Measurements from ENCODE around the gene TMEM82.
A peak's percentile ranks its signal among the peaks of the same experiment; 100 is the strongest.

The TMEM82 gene

DNA sequence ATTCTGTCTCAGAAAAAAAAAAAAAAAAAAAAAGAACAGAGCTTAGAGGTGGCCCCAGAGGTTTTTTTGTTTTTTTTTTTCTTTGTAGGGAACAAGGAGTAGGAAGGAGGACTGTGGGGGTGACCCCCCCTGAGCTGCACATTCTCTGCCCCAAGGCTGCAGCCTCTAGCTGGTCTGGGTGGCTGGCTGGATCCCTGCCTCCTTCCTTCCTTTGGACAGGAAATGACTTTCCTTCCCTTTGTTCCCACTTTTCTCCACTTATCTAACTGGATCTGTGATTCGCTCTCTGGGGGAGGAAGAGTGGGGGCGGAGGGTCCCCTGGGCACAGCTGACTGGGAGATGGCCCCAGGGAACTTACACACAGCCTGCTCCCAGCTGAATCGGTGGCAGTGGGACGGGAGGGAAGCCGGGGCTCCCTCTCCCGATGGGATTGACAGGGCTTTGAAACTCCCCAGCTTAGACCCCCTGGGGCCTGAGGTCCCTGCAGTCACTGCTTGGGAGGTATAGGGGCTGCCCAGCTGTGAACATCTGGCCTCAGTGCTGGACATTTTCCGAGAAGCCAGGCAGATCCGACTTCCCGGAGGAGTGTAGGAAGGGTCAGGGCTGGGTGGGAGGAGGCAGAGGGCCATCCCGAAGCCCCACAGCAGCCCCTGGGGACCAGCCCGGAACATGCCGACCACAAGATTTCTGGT, 18.4 kb downstream of the TMEM82 start:
- H3K36me3 ChIP-seq, result no peaks in the 10 kb centered on the region
- peaks cover 69% of the 10 kb centered on the region for H3K27me3 ChIP-seq
- no peak overlapping the region for H3K4me3 ChIP-seq
- H4K20me1 ChIP-seq, result peaks cover 34% of the 10 kb centered on the region
- H3K27ac ChIP-seq, result no peak overlapping the region
- H3K9ac ChIP-seq, result no peak overlapping the region
- peaks cover 17% of the 10 kb centered on the region for H3K4me1 ChIP-seq
- peak overlapping the region; percentile 48 for H3K4me2 ChIP-seq
- no peaks in the 10 kb centered on the region for H3K9me3 ChIP-seq
- no peak for TF ChIP-seq Cebpa-rat (IDR thresholded peaks at IDR 0.05)

DNA sequence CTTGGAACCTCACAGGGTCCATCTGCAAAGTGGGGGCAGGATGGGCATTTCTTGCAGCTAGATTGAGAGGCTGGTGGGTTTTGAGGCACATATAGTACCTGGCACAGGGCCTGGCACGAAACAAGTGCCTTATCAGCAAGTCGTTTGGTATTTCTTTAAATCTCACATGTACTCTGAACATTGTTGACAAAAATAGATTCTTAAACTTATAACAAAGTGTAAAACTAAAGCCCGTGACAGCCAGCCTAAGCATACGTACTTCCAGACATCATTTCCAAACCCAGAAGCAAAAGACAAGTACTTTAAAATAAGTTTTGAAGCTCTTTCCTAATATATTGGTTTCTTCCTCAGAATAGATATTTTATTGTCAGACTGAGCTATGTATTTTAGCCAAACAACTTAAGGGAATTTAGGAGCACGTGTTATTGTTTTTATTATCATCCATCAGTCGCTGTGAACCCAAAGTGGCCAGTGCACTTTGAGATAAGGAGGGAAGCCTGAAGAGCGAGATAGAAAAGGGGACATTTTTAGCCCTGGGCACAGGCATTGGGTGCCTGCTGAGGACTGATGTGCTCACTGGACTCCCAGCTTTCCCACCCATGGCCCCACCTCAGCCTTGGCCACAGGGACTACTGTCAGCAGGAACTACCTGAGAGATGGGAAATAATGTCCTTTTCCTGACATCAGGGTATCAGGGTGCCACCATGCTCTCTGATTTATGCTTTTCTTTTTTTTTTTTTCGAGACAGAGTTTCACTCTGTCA, 19.2 kb downstream of the TMEM82 start:
- H3K27me3 ChIP-seq, result peaks cover 60% of the 10 kb centered on the region
- no peak overlapping the region for H3K9ac ChIP-seq
- H3K27ac ChIP-seq, result no peak overlapping the region
- peaks cover 31% of the 10 kb centered on the region for H4K20me1 ChIP-seq
- peak overlapping the region; percentile 48 for H3K4me2 ChIP-seq
- H3K36me3 ChIP-seq, result no peaks in the 10 kb centered on the region
- no peak overlapping the region for H3K4me3 ChIP-seq
- peaks cover 17% of the 10 kb centered on the region for H3K4me1 ChIP-seq
- TF ChIP-seq Cebpa-rat (IDR thresholded peaks at IDR 0.05), result no peak
- no peaks in the 10 kb centered on the region for H3K9me3 ChIP-seq

DNA sequence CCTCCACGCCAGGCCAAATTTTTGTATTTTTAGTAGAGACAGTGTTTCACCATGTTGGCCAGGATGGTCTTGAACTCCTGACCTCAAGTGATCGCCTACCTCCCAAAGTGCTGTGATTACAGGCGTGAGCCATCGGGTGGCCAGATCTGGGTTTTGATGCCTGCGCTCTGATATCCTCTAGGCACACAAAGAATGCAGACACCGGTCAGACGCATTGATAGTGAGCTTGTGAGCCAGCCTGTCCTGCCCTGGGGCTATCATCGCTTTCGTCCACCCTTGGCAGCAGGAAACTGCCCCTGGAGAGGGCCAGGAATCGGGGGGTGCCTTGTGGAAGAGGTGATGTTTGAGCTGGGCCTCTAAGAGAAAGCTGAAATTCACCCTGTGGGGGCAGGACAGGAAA, 20.2 kb downstream of the TMEM82 start:
- Histone ChIP-seq H3K36me3 (no peaks in the 10 kb centered on the region), H3K9ac (no peak overlapping the region), H3K9me3 (no peaks in the 10 kb centered on the region), H3K4me2 (no peak overlapping the region), H3K27me3 (peaks cover 50% of the 10 kb centered on the region), H3K4me3 (no peak overlapping the region), H4K20me1 (peaks cover 21% of the 10 kb centered on the region), H3K27ac (no peak overlapping the region), H3K4me1 (peaks cover 15% of the 10 kb centered on the region)
- no peak for TF ChIP-seq Cebpa-rat (IDR thresholded peaks at IDR 0.05)

DNA sequence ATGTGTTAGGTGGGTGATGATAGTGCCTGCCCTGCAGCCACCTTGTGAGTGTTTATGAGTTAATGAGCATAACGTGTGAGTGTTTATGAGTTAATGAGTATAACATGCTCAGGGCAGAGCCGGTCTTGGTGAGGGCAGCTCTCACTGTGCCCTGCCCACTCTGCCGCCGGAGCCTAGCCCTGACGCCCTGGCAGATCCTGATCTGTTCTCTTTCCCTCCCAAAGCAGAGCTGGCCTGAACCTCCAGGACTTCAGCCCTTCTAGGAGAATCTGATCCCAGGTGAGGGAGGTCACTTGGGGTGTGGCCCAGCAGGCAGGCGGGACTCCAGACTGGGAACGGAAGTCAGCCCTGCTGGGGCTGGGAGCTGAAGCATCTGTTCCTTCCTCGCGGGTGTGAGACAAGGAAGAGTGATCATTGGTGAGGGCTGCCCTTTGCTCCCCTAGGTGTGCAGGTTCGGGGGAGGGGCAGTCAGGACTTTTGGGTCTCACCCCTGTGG, 22.0 kb downstream of the TMEM82 start:
- peaks cover 35% of the 10 kb centered on the region for H3K27me3 ChIP-seq
- no peak overlapping the region for H3K27ac ChIP-seq
- H3K4me2 ChIP-seq, result no peak overlapping the region
- TF ChIP-seq Cebpa-rat (IDR thresholded peaks at IDR 0.05), result no peak
- H3K9ac ChIP-seq, result no peak overlapping the region
- no peaks in the 10 kb centered on the region for H3K9me3 ChIP-seq
- H3K4me3 ChIP-seq, result no peak overlapping the region
- H4K20me1 ChIP-seq, result peaks cover 8% of the 10 kb centered on the region
- H3K36me3 ChIP-seq, result no peaks in the 10 kb centered on the region
- peaks cover 15% of the 10 kb centered on the region for H3K4me1 ChIP-seq

DNA sequence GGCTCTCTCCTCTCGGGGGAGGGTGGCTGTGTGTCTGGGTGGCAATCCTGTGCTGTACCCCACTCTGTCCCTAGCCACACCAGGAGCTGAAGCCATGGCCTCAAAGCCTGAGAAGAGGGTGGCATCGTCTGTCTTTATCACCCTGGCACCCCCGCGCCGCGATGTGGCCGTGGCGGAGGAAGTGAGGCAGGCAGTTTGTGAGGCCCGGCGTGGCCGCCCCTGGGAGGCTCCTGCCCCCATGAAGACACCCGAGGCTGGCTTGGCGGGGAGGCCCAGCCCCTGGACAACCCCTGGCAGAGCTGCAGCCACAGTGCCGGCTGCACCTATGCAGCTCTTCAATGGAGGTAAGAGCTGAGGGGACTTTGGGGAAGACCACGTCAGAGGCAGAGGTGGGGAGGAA, 22.6 kb downstream of the TMEM82 start:
- Histone ChIP-seq H3K4me3 (no peak overlapping the region), H3K36me3 (no peaks in the 10 kb centered on the region), H3K9ac (no peak overlapping the region), H3K4me2 (no peak overlapping the region), H3K27ac (no peak overlapping the region), H3K27me3 (peaks cover 29% of the 10 kb centered on the region), H3K9me3 (no peaks in the 10 kb centered on the region), H3K4me1 (peaks cover 15% of the 10 kb centered on the region), H4K20me1 (peaks cover 5% of the 10 kb centered on the region; the same call in 1 of the 2 replicates)
- TF ChIP-seq Cebpa-rat (IDR thresholded peaks at IDR 0.05), result no peak

DNA sequence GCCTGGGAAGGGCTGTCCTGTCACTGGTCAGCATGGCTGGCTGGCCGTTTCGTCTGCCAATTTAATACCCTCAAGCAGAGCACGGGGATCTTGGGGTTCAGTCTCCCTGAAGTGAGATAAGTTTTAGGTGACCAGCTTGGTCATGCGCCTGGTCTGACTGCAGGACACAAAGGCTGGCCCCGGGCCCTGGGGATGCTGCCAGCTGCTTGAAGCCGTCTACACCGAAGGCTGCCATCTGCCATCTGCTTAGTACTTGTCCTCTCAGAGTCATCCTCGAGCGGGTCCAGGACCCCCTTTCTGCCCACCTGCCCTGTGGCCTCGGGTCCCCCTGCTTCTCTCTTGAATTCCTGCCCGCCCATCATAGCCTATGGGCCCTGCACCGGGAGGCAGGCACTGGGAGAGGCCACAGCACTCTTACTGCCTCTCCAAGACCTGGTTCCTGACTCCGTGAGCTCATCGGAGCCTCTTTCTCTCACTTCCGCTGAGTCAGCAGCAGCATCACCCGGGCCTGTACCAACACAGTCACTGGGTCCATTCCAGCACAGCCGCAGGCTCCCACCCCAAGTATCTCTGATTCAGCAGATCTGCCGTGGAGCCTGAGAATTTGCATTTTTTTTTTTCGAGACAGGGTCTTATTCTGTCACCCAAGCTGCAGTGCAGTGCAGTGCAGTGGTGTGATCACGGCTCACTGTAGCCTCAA, 23.3 kb downstream of the TMEM82 start:
- Histone ChIP-seq H4K20me1 (peaks cover 4% of the 10 kb centered on the region; the same call in 1 of the 2 replicates), H3K4me3 (no peak overlapping the region), H3K27ac (no peak overlapping the region), H3K9me3 (no peaks in the 10 kb centered on the region), H3K4me1 (peaks cover 13% of the 10 kb centered on the region), H3K9ac (no peak overlapping the region), H3K36me3 (no peaks in the 10 kb centered on the region), H3K4me2 (no peak overlapping the region), H3K27me3 (peaks cover 22% of the 10 kb centered on the region)
- TF ChIP-seq Cebpa-rat (IDR thresholded peaks at IDR 0.05), result no peak

DNA sequence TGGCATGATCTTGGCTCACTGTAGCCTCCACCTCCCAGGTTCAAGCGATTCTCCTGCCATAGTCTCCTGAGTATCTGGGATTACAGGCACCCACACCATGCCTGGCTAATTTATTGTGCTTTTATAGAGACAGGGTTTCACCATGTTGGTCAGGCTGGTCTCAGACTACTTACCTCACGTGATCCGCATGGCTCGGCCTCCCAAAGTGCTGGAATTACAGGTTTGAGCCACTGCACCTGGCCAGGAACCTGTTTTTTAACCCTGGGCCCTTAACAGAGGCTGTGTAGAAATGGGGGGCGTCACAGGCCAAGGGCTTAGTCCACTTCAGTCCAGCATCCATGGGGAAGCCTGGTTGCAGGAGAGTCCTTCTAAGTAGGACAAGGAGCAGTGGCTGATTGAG, 25.6 kb downstream of the TMEM82 start:
- Histone ChIP-seq H3K4me1 (0 out of 2 replicates have a peak, but pooled peaks cover 6% of the 10 kb centered on the region), H3K4me3 (no peak overlapping the region), H3K27me3 (no peaks in the 10 kb centered on the region), H4K20me1 (no peaks in the 10 kb centered on the region), H3K4me2 (no peak overlapping the region), H3K9me3 (no peaks in the 10 kb centered on the region), H3K9ac (no peak overlapping the region), H3K27ac (no peak overlapping the region), H3K36me3 (no peaks in the 10 kb centered on the region)
- no peak for TF ChIP-seq Cebpa-rat (IDR thresholded peaks at IDR 0.05)

DNA sequence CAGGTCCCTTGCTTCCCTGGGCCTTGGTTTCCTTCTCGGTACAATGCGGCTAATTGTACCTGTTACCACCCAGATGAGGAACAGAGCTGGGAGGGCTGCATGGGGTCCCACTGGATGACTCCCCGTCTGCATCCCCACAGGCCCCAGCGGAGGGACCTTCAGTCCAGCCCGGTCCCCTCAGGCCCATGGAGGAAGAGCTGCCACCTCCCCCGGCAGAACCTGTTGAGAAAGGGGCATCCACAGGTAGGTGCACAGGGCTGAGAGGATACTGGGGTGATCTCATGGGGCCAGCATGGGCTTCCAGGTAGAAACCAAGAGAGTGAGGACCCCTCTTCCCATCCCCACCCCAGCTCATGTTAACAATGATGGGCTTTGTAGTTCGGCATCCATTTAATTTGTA, 26.1 kb downstream of the TMEM82 start:
- Histone ChIP-seq H3K9me3 (no peaks in the 10 kb centered on the region), H4K20me1 (no peaks in the 10 kb centered on the region), H3K27ac (no peak overlapping the region), H3K4me2 (no peak overlapping the region), H3K4me3 (no peak overlapping the region), H3K36me3 (no peaks in the 10 kb centered on the region), H3K4me1 (0 out of 2 replicates have a peak, but pooled peaks cover 6% of the 10 kb centered on the region), H3K9ac (no peak overlapping the region), H3K27me3 (no peaks in the 10 kb centered on the region)
- no peak for TF ChIP-seq Cebpa-rat (IDR thresholded peaks at IDR 0.05)

DNA sequence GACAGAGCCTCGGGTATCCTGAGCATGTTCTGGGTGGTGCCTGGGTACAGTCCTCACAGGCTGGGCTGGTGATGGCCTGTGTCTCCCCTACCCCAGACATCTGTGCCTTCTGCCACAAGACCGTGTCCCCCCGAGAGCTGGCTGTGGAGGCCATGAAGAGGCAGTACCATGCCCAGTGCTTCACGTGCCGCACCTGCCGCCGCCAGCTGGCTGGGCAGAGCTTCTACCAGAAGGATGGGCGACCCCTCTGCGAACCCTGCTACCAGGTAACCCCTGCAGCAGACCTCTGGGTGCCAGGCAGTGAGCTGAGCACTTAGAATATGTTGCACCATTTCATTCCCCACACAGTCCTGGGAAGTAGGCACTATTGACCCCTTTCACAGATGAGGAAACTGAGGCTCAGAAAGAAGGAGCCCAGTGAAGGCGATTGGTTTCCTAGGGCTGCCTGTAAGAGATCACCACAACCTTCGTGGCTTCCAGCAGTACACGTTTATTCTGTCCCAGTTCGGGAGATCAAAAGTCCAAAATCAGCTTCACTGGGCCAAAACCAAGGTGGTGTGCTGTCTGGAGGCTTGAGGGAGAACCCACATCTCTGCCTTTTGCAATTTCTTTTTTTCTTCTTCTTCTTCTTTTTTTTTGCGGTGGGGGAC, 28.1 kb downstream of the TMEM82 start:
- H4K20me1 ChIP-seq, result no peaks in the 10 kb centered on the region
- no peak overlapping the region for H3K4me2 ChIP-seq
- H3K36me3 ChIP-seq, result no peaks in the 10 kb centered on the region
- no peak for TF ChIP-seq Cebpa-rat (IDR thresholded peaks at IDR 0.05)
- H3K4me3 ChIP-seq, result no peak overlapping the region
- H3K27ac ChIP-seq, result no peak overlapping the region
- H3K9ac ChIP-seq, result no peak overlapping the region
- 0 out of 2 replicates have a peak, but pooled peaks cover 6% of the 10 kb centered on the region for H3K4me1 ChIP-seq
- H3K27me3 ChIP-seq, result no peaks in the 10 kb centered on the region
- H3K9me3 ChIP-seq, result no peaks in the 10 kb centered on the region

All from BLaER1 (cell line).